ENCODE results near the gene SHOC2. TPM values are rescaled to one million over a fixed set of nuclear protein-coding genes. Genes with fewer than 3 reads are reported as not detected.

Gene SHOC2
- total RNA-seq, 1 donor: 29.6 TPM

DNA sequence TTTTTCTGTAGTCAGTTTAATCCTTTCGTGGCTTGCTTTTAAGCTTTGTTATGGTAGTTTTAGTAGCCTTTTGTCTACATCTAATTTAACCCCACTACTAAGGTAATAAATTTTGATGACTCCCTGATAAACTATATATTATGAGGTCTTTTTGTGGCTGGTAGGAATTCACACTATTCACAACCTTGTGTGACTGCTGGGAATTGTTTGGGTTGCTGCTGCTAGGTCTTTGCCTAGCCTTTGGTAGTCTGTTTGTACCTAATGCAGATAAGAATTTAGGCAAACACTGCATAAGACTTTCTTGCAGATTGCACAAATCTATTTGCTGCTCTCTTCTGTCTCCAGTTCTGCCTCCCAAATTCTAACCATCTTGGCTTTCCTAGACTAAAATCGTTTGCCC, 58.3 kb downstream of the SHOC2 start:
- no peak for DNase-seq (ENCODE audit: low read depth in 2 of 3, low spot score in 2 of 3)

DNA sequence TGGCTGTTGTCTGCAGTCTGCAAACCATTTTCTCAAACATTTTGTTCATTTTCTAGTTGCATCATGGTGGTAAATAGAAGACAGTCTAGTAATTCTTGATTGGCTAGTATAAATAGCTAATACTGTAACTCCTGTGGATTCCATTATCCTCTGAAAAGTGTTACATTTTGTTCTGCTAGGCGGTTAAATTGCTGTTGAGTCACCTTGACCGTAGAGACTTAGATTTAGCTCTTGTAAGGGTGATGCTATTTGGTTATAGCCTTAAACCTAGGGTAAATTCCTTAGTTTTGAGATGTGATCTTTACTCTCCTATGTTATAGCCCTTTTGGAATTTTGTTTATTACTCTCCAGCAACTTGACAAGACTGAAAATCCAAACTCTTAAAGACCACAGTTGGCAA, 58.8 kb downstream of the SHOC2 start:
- DNase-seq (ENCODE audit: low read depth in 2 of 3, low spot score in 2 of 3): no peak

DNA sequence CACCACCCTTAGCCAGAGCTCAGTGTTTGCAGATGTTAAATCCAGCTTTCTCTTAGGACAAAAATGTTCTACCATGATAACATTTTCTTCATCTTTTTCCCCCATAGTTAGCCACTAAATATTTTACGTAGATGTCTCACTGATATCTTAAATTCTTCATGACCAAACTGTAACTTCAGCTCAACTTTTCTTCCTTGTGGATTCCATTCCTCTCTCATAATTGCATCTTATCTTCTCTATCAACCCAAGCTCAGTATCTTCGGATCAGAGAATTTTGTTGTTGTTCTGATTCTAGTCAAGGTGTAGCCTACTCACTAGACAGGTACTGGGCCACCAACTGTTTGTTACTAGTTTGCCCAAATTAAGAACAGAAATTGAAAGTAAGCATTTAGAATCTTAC, 60.2 kb downstream of the SHOC2 start:
- no peak for DNase-seq (ENCODE audit: low read depth in 2 of 3, low spot score in 2 of 3)

DNA sequence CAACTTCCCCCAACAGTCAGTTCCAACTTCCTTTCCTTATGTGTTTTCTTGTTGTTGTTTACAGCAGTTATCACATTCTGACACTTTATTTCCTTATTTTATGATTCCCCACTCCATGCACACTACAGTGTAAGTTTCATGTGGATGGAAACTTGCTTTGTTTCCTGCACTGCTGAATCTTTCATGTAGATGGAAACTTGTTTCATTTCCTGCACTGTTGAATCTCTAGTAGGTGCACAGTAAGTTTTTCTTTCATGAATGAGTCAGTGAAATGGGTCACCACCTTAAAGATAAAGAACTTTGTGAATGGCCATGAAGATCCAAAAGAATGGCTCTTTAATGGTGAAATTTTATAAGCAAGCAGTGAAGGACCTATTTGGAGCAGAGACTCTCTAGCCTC, 61.4 kb downstream of the SHOC2 start:
- no peak for DNase-seq (ENCODE audit: low read depth in 2 of 3, low spot score in 2 of 3)

DNA sequence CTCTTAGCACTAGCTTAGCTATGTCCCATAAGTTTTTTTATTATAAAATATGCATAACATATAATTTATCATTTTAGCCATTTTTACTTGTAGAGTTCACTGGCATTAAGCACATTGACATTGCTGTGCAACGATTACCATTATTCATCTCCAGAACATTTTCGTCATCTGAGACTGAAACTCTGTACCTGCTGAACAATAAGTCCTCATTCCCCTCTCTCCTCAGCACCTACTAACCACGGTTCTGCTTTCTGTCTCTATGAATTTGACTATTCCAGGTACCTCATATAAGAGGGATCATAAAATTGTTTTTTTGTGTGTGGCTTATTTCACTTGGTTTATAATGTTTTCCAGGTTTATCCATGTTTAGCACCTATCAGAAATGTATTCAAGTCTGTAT, 64.1 kb downstream of the SHOC2 start:
- no peak for DNase-seq (ENCODE audit: low read depth in 2 of 3, low spot score in 2 of 3)

DNA sequence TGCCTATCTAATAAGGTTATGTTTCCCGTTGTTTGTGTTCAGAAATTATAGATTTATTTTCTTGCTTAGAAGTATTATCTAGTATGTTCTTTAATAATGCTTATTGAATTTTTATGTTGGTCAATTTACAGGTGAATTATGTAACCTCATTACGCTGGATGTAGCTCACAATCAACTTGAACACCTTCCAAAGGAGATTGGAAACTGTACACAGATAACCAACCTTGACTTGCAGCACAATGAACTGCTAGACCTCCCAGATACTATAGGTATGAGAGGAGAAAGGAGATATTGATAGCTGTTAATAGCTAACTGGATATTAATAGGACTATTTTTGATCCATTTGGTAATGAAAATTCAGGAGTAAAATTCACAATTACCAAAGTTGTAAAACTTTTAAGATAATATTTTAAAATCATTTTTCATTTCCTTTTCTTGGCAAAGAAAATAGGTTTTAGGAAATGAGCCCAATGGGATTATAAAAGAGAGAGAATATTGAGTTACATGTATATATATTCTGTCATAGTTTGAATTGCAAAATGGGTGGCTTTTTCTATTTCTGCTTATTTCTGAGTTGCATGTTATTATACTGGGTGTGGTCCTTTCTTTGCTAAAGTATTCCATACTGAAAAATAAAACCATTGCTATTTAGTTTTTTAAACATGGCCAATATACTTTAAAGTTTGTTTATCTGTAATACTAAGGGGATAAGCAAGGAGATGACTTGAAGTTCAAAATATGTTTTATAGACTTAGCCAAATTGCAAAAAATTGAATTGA, 66.3 kb downstream of the SHOC2 start:
- DNase-seq (ENCODE audit: low read depth in 2 of 3, low spot score in 2 of 3): no peak

DNA sequence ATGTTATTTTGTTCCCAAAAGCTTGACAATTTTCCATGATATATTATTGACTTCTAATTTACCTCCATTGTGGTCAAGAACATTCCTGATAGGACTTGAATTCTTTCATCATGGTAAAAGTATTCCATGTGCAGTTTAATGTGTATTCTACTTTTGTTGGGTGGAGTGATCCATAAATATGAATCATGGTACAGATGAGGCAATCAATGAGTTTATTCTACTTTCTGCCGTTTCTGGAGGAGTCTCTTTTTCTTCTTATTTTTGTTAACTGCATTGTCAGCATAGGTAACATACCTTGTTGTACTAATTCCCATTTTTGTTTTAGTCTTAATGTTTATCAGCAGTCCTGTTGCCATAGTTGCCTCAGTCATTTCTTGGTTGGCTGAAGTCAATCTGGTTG, 69.6 kb downstream of the SHOC2 start:
- no peak for DNase-seq (ENCODE audit: low read depth in 2 of 3, low spot score in 2 of 3)

DNA sequence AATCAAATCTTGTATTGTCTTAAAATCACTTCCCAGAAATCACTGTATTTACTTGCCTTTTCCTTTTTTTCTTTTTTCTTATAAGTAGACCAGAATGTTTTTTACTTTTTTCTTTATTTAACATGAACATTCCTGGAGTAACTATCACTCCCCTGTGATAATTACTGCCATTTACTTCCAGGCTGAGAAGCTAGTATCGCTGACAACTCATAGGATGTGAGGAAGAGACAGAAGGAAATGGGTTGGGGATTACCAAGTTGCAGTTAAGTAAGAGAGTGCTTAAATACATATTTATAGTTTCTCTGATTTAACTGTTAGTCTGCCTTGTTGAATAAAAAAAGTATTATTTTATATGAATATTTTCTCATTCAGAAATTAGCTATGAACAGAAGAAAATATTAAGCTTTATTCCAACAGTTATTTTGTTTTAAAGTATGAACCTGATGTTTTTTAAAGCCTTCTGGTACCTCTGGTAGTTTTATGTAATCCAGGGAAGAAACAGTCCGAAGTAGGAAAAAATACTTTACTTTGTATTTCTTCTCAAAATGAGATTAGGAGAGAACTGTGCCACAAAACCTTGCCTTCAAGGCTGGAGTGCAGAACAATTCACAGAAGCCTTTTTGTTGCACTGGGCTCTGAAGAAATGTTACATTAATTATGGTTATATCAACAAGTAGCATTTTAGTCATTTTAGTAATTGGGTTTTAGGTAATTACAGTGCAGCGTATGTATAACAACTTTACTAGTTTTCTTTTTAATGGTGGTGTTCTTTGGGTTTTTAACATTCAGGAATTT, 72.8 kb downstream of the SHOC2 start:
- no peak for DNase-seq (ENCODE audit: low read depth in 2 of 3, low spot score in 2 of 3)

DNA sequence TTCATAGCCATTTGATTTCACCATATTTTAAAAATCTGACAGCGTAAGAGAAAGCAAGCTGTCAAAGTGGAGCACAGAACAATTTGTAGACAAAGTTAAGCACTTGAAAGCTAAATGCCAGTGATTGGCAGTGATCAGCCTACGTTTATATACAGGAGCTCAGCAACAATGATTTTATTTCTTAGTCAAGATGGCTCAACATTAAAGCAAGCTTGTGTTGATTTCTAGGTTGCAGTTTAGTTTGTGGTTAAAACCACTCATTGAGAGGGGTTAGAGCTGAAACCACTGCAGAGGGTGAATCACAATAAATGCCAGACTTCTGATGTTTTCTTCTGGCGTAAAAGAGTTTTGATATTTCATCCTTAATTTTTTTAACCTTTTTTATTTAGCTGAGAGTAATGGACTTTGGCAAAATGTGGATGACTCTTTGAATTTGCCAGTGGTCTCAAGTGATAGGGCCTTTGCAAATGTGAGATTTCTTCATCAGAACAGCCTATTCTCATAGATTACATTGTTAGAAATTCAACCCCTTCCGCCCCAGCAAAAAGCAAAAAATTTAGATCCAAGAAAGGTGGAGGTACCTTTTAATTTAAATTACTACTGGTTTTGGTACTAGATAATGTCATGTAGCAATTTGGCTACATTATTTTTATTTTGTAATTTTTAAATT, 73.8 kb downstream of the SHOC2 start:
- DNase-seq (ENCODE audit: low read depth in 2 of 3, low spot score in 2 of 3): peak; percentile 5 to 52 (median 33)

DNA sequence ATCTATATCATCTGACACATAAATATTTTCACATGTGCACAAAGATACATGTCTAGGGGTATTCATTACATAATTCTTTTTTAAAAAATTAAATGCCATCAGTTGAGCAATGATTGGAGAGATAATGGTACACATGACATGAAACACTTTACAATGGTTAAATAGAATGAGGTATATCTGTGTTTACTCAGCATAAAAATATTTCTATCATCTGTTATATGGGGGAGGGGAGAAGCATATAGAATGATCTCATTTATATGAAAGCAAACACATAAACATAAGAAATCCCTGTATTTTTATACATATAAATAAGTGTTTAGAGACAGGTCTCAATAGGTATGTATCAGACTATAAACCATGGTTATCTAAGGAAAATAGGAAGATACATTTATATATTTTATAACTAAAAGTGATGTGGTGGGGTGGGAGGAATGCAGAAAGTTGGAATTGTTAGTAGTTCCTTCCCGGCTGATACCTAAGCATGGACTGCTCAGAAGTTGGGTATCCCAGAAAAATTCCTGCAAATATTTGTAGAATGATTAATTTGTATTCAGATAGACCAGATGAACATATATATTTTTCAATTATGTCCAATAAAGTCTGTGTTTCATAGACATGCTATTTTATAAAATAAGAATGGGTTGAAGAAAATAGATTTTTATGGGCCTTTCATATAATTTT, 75.1 kb downstream of the SHOC2 start:
- no peak for DNase-seq (ENCODE audit: low read depth in 2 of 3, low spot score in 2 of 3)

DNA sequence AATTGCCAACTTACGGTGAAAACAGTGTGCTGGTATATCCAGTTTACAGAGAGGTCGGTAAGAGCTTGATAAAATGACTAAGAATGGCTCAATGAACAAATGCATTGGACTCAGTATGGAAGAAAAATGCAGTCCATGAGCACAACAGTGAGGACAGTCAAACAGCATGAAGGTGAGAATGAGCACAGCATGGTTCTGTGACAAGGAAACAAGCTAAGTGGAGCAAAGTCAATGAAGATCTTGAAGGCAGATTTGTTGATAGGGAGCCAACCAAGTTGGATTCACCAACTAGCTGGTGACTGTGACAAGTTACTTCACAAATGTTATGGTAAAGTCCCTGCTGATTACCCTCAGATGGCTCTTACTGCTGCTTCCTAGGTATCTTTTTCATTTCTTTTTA, 75.9 kb downstream of the SHOC2 start:
- DNase-seq (ENCODE audit: low read depth in 2 of 3, low spot score in 2 of 3): no peak

DNA sequence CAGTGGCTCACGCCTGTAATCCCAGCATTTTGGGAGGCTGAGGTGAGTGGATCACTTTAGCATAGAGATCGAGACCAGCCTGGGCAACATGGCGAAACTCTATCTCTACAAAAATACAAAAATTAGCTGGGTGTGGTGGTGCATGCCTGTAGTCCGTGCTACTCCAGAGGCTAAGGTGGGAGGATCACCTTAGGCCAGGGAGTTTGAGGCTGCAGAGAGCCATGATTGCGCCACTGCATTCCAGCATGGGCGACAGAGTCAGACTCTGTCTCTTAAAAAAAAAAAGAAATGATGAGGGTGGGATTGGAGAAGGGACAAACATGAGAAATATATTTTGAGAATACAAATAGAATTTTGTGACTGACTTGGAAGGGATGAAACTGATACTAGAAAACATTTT, 76.9 kb downstream of the SHOC2 start:
- DNase-seq (ENCODE audit: low read depth in 2 of 3, low spot score in 2 of 3): no peak

DNA sequence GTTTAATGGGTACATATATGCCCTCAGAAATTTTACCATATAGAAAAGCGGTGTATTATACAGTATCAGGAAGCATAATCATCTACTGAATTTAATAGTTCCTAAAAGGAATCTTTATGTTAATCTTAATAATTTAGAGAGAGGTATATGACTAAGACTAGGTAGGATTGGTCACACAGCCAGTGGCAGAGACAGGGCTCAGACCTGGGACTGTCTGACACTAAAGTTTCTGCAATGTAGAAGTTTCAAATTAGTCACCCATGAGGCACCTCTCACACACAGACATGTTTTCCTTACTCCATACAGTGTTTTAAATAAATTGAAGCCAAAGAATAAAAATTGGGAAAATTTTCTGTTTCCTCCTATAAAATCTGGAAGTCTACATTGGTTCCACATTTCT, 84.6 kb downstream of the SHOC2 start:
- no peak for DNase-seq (ENCODE audit: low read depth in 2 of 3, low spot score in 2 of 3)

DNA sequence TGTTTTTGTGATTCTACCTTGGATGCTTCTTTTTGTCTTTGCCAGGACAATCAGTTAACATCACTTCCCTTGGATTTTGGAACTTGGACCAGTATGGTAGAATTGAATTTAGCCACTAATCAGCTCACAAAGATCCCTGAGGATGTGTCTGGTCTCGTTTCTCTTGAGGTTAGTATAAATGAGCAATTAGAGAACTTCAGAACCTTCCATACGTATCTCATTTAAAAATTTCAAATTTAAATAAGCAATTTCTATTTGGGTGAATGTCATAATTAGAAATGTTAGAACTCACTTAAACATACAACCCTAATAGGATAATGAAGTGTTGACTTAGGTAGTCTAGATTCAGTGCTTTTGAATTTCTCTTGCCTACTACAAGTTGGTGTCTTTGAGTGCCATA, 88.1 kb downstream of the SHOC2 start:
- no peak for DNase-seq (ENCODE audit: low read depth in 2 of 3, low spot score in 2 of 3)

DNA sequence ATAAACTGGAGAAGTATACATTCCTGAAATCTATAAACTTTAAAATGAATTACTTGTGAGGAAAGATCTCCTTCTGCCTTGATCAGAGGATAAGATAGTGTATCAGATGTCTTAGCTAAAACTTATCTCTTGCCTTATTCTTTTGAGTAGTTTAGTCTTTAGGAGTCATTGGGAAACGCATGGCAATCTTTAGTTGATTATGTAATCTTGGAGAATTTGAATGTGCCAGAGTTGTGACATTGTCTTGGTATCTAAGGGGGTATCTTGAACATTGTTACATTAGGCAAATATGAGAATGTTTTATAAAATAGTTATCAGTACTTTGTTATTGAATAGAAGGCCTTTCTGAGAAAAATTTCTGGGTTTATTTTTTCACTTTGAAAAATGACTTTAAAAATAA, 95.8 kb downstream of the SHOC2 start:
- DNase-seq (ENCODE audit: low read depth in 2 of 3, low spot score in 2 of 3): no peak

DNA sequence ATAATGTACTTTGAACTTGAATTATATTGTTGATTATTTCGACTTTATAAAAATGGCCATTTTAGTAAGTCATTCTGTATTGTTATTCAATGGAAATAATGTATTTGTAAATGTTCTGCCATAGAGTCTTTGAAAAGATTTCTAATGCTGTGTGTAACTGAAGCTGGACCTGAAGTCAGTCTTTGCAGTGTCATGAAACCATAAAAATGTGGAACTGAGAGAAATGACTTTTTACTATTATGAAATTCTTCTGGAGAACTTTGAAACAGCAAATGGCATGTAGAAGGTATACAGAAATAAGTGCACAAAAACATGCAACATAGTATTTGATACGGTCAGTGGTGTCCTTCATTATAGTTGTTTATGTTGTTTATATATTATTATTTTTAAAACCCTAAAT, 97.7 kb downstream of the SHOC2 start:
- no peak for DNase-seq (ENCODE audit: low read depth in 2 of 3, low spot score in 2 of 3)

DNA sequence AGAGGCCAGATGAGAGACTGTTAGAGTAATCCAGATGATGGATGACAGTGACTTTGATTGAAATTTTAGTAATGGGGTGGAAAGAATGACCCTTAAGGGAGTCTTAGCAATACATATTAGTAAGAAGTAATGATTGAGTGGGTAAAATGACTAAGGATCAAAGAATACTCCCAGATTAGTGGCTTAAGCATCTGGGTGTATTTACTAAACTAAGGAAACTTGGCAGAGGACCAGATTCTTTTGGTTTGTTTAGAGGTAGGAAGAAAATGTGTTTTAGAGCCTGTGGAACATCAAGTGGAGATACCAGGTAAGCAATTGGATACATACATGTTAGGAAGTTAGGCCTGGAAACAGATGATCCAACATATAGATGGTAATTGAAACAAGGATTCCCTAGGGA, 98.6 kb downstream of the SHOC2 start:
- no peak for DNase-seq (ENCODE audit: low read depth in 2 of 3, low spot score in 2 of 3)

DNA sequence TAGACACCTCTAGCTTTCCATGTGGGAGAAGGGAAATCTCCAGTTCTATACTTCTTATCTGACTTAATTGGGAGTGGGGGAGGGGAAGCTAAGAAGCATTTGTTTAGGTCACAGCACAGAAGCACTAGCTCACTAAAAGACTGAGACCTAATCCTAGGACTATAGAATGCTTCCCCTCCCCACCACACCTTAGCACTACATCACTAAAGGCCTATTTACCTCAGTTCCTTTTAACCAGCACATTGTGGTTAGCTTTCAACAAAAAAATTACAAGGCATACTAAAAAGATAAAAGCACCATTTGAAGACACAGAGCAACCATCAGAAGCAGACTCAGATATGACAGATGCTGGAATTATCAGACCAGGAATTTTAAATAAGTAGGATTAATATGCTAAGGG, 103.7 kb downstream of the SHOC2 start:
- DNase-seq (ENCODE audit: low read depth in 2 of 3, low spot score in 2 of 3): no peak

DNA sequence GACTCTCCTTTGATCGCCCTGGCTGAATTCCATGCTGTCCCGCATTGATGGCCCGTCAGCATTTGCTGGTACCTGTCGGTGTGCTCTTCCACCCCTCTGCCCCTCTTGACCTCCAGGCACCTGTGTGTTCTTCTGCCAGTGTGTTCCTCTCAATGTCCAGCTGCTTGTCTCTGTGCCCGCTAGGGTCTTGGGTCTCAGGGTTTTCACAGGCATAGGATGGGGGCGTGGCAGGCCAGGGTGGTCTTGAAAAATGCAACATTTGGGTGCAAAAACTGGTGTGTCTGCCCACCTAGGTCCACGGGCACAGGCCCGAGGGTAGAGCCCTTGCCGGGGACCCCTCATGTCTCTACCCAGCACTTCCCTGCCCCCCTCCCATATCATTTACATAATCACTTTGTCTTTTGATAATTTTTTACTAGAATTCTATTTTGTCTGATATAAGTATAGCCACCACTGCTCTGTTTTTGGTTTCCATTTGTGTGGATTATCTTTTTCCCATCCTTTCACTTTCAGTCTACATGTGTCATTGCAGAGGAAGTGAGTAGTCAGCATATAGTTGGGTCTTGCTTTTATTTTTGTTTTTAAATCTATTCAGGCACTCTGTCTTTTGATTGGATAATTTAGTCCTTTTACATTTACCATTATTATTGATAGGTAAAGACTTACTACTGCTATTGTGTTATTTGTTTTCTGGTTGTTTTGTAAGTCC, 110.8 kb downstream of the SHOC2 start:
- no peak for DNase-seq (ENCODE audit: low read depth in 2 of 3, low spot score in 2 of 3)

DNA sequence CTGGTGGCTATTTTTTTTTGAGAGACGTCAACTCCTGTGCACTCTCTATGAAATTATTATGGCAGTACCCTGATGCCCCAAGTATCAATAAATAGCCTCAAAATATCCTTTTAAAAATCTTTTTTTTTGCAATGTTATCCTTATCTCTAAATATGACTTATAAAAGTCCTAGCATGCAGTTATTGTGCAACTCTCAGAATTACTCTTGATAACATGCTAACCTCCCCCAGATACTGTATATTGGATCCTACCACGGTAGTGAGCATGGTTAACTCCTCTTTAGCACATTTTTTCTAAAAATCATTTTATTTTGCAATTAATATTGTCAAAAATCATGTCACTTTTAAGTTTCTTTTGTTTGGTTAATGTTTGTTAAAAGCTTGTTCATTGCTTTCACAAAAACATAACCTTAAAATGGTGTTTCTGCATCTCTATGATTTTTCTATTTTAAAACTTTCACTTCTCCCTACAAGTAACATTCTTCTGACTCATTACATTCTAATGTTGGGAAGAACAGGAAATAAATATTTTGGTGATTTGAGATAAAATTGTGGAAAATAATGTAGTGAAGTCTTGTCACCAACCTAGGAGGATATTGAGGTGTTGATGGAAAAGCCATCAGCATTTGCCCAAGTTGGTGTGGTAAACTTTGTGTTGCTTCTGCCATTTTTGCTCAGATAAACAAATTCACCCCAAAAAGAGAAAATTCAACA, 115.3 kb downstream of the SHOC2 start:
- DNase-seq (ENCODE audit: low read depth in 2 of 3, low spot score in 2 of 3): no peak

Data from hematopoietic multipotent progenitor cell (in vitro differentiated cells).